ENCODE measurements around the gene CTNNA1. TPM values are rescaled to one million over a fixed set of nuclear protein-coding genes. Genes with fewer than 3 reads are reported as not detected.
A peak's percentile ranks its signal among the peaks of the same experiment; 100 is the strongest.

Gene CTNNA1
- total and polyA plus RNA-seq, 4 donors = 115 to 480 (median 302) TPM

GRCh38 chr5:138909734-138910133, 156.5 kb downstream of the CTNNA1 start:
- Histone ChIP-seq H3K27ac (ENCODE audit: low read depth in 1 of 2, low read length in 1 of 2) (no peak overlapping the region), H3K27me3 (ENCODE audit: control insufficient read depth in 3 of 3, insufficient read depth in 3 of 3, low read length in 2 of 3) (no peaks in the 10 kb centered on the region), H3K9me3 (ENCODE audit: control insufficient read depth in 4 of 4, insufficient read depth in 3 of 4, low read length in 3 of 4) (no peaks in the 10 kb centered on the region), H3K4me3 (no peak overlapping the region), H3K9ac (ENCODE audit: insufficient read depth in 1 of 2, low read length in 2 of 2) (no peak overlapping the region), H3K4me1 (ENCODE audit: control insufficient read depth in 5 of 5, insufficient read depth in 5 of 5, low read length in 5 of 5) (peaks cover 0 to 3% (median 0%) of the 10 kb centered on the region in 5 donors), H3K36me3 (ENCODE audit: control insufficient read depth in 4 of 4, insufficient read depth in 4 of 4, low read length in 4 of 4) (peaks cover 18 to 32% (median 20%) of the 10 kb centered on the region in 4 donors)
- no peak for TF ChIP-seq CTCF (IDR thresholded peaks at IDR 0.05; ENCODE audit: control extremely low read depth, extremely low read depth)
- 70 to 89% methylated on average over 2 of the region's 2 CpGs for WGBS, 2 donors
- no peak for DNase-seq
- ATAC-seq (ENCODE audit: insufficient read depth, low FRiP score) = no peak

GRCh38 chr5:138910546-138911185, 157.4 kb downstream of the CTNNA1 start:
- no peaks in the 10 kb centered on the region for H3K27me3 ChIP-seq (ENCODE audit: control insufficient read depth in 3 of 3, insufficient read depth in 3 of 3, low read length in 2 of 3)
- peaks cover 0 to 3% (median 0%) of the 10 kb centered on the region in 5 donors for H3K4me1 ChIP-seq (ENCODE audit: control insufficient read depth in 5 of 5, insufficient read depth in 5 of 5, low read length in 5 of 5)
- DNase-seq = no peak
- TF ChIP-seq CTCF (IDR thresholded peaks at IDR 0.05; ENCODE audit: control extremely low read depth, extremely low read depth) = no peak
- H3K9me3 ChIP-seq (ENCODE audit: control insufficient read depth in 4 of 4, insufficient read depth in 3 of 4, low read length in 3 of 4) = no peaks in the 10 kb centered on the region
- H3K27ac ChIP-seq (ENCODE audit: low read depth in 1 of 2, low read length in 1 of 2) = no peak overlapping the region
- no peak for ATAC-seq (ENCODE audit: insufficient read depth, low FRiP score)
- WGBS, 2 donors = 90 to 91% methylated on average over 7 of the region's 7 CpGs
- no peak overlapping the region for H3K9ac ChIP-seq (ENCODE audit: insufficient read depth in 1 of 2, low read length in 2 of 2)
- peaks cover 14 to 29% (median 21%) of the 10 kb centered on the region in 4 donors for H3K36me3 ChIP-seq (ENCODE audit: control insufficient read depth in 4 of 4, insufficient read depth in 4 of 4, low read length in 4 of 4)
- H3K4me3 ChIP-seq = no peak overlapping the region

- Histone ChIP-seq H3K27me3 (ENCODE audit: control insufficient read depth in 3 of 3, insufficient read depth in 3 of 3, low read length in 2 of 3) (no peaks in the 10 kb centered on the region), H3K4me1 (ENCODE audit: control insufficient read depth in 5 of 5, insufficient read depth in 5 of 5, low read length in 5 of 5) (peaks cover 0 to 3% (median 0%) of the 10 kb centered on the region in 5 donors), H3K9ac (ENCODE audit: insufficient read depth in 1 of 2, low read length in 2 of 2) (no peak overlapping the region), H3K9me3 (ENCODE audit: control insufficient read depth in 4 of 4, insufficient read depth in 3 of 4, low read length in 3 of 4) (no peaks in the 10 kb centered on the region), H3K27ac (ENCODE audit: low read depth in 1 of 2, low read length in 1 of 2) (peak overlapping the region in 1 of 2 donors; percentile 11), H3K36me3 (ENCODE audit: control insufficient read depth in 4 of 4, insufficient read depth in 4 of 4, low read length in 4 of 4) (peaks cover 14 to 30% (median 18%) of the 10 kb centered on the region in 4 donors), H3K4me3 (no peak overlapping the region)
- ATAC-seq (ENCODE audit: insufficient read depth, low FRiP score) (no peak), DNase-seq (no peak)
- no peak for TF ChIP-seq CTCF (IDR thresholded peaks at IDR 0.05; ENCODE audit: control extremely low read depth, extremely low read depth)
These were observed 158.2 kb downstream of the CTNNA1 start for GRCh38 chr5:138911441-138911840.

GRCh38 chr5:138912093-138912492, 158.9 kb downstream of the CTNNA1 start:
- DNase-seq (no peak), ATAC-seq (ENCODE audit: insufficient read depth, low FRiP score) (no peak)
- Histone ChIP-seq H3K4me1 (ENCODE audit: control insufficient read depth in 5 of 5, insufficient read depth in 5 of 5, low read length in 5 of 5) (peaks cover 0 to 3% (median 0%) of the 10 kb centered on the region in 5 donors), H3K4me3 (no peak overlapping the region), H3K27ac (ENCODE audit: low read depth in 1 of 2, low read length in 1 of 2) (no peak overlapping the region), H3K36me3 (ENCODE audit: control insufficient read depth in 4 of 4, insufficient read depth in 4 of 4, low read length in 4 of 4) (peaks cover 14 to 26% (median 15%) of the 10 kb centered on the region in 4 donors), H3K9me3 (ENCODE audit: control insufficient read depth in 4 of 4, insufficient read depth in 3 of 4, low read length in 3 of 4) (no peaks in the 10 kb centered on the region), H3K27me3 (ENCODE audit: control insufficient read depth in 3 of 3, insufficient read depth in 3 of 3, low read length in 2 of 3) (no peaks in the 10 kb centered on the region), H3K9ac (ENCODE audit: insufficient read depth in 1 of 2, low read length in 2 of 2) (no peak overlapping the region)
- 88 to 89% methylated on average over 4 of the region's 4 CpGs for WGBS, 2 donors
- TF ChIP-seq CTCF (IDR thresholded peaks at IDR 0.05; ENCODE audit: control extremely low read depth, extremely low read depth) = no peak

Measured in lung (tissue), 12 donors.